Fibroblast of mammary gland (primary cell): ENCODE measurements around the gene PRKCQ.

Source experiments
- DNase-seq: peaks from one replicate; pipeline ENCODE4 v3.0.0-alpha.2; 2010; ENCODE audit warnings: low read depth
- H3K4me3 ChIP-seq: 2 replicates; pipeline ENCODE4 v1.5.1; 2011; ENCODE audit warnings: low read depth, mild to moderate bottlenecking, low read length, moderate library complexity; ENCODE audit not compliant: control insufficient read depth
- TF ChIP-seq, protein P1 (sequence below): conservative IDR thresholded peaks from 2 replicates; pipeline ENCODE4 v1.5.1; 2011; ENCODE audit warnings: low read depth, low read length, inconsistent platforms; ENCODE audit not compliant: control insufficient read depth, insufficient read depth

Gene PRKCQ

DNA sequence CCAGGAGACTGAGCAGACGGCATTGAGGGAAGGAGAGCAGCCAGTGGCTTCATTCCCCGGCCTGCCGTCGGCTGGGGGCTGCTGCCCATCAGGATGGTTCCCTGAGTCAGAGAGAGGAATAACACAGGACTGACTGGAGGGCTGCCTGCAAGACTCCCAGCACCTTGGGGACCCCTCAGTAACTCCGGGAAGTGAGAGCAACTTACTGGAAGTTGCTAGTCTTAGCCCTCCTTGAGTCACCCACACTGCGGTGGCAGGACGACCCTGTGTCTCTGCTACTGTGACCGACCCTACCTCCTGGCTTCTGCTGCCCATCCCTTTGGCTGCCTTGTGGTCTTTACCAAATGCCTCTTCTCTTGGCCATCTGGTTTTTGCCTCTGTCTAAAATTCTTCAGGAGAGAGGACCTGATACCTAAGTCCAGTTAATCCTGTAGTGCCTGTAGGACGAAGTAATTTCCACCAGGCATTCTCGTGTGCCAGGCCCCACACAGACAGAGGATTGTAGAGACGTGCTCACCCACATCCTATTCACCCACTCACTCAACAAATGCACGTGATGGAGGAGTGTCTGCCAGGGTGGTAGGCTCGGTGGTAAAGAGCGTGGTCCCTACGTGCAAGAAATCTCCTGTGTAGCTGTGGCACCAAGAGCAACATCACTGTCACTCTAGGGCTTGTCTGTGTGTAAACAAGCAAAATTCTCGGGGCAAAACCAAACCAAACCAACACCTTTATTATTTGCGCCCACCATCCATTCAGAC lies 156.5 kb downstream of the PRKCQ start:
- no peak for DNase-seq

DNA sequence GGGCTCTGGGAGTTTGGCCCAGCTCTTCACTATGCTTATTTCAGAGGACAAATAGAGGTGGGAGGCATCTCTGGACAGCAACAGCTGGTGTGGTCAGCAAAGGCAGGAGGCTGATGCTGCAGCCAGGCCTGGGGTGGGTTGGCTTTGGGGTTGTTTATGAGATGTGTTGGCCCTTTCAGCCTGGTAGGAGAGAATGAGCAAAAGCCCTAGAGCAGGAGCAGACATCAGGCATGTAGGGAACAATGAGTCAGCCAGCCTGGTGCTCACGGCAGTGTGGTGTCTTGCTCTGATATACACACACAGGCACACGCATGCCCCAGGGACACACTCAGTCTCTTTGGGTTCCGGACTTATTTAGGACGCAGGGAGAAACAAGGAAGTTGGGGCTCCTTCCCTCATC lies 157.1 kb downstream of the PRKCQ start:
- TF ChIP-seq, protein P1, sequence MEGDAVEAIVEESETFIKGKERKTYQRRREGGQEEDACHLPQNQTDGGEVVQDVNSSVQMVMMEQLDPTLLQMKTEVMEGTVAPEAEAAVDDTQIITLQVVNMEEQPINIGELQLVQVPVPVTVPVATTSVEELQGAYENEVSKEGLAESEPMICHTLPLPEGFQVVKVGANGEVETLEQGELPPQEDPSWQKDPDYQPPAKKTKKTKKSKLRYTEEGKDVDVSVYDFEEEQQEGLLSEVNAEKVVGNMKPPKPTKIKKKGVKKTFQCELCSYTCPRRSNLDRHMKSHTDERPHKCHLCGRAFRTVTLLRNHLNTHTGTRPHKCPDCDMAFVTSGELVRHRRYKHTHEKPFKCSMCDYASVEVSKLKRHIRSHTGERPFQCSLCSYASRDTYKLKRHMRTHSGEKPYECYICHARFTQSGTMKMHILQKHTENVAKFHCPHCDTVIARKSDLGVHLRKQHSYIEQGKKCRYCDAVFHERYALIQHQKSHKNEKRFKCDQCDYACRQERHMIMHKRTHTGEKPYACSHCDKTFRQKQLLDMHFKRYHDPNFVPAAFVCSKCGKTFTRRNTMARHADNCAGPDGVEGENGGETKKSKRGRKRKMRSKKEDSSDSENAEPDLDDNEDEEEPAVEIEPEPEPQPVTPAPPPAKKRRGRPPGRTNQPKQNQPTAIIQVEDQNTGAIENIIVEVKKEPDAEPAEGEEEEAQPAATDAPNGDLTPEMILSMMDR: no peak
- H3K4me3 ChIP-seq: no peak overlapping the region
- DNase-seq: no peak

More for the DNA sequence above, 156.5 kb downstream of the PRKCQ start:
- TF ChIP-seq, protein P1: no peak
- no peak overlapping the region for H3K4me3 ChIP-seq

DNA sequence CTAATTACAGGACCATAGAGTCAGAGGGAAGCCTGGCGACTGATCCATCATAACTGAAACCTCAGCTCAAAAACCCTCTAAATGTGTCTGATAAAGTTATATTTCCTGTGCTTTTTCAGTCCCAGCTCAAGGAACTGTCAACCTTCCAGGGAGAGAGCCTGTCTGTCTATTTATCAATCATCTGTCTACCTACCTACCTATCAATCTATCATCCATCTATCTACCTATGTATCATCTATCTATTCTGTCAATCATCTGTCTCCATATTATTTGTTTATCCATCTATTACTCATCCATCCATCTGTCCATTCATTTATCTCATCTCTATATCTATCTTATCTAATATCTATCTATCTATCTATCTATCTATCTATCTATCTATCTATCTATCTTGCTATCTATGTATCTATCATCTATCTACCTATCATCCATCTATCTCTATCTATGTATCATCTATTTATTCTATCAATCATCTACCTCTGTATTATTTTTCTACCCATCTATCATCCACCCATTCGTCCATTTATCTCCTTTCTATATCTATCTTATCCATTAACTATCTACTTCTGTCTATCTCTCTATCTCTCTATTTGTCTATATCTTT lies 161.4 kb downstream of the PRKCQ start:
- TF ChIP-seq, protein P1: no peak
- H3K4me3 ChIP-seq: no peak overlapping the region
- DNase-seq: no peak

DNA sequence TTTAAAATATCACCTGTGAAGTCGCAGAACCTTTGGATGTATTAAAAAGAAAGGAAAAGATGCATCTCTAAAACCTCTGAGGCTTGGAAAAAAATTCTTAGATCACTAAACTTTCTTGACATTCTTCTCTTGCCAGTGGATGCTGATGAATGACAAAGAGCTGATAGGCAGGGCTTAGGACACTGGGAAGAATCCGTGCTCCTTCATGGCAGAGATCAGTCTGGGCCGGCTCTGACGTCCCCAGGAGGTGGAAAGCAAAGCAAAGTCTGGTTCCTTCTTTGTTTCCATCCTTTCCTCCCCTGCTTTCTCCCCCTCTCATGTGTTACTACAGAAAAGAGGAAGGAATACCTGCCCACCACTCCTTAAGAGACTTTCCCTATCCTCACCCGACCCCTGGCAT lies 161.9 kb downstream of the PRKCQ start:
- no peak overlapping the region for H3K4me3 ChIP-seq
- TF ChIP-seq, protein P1: no peak
- no peak for DNase-seq

DNA sequence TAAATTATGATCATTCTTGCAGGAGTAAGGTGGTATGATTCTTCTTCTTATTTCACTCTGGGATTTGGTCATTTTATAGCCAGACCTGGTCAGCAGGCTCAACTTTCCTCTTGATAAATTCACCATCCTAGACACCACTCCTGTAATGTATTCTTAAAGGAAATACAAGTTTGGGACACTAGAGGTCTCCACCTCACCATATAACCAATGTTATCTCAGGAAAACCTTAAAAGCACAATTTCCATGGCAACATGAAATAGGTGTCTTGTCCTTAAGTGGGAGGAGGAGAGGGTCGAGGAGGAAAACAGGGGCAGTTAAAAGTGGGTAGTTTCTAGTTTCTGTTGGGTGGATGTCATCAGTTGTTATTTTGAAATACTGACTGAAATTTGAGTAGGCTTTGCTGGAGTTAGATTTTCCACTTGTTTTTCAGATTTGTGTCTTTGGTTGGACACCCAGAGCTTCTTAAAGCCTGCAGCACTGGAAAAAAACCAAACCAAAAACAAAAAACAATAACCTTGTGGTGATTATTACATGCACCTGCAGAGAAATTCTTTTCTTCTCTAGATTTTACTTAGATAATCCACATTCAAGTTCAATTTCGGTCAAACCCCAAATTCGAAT lies 163.1 kb downstream of the PRKCQ start:
- peak; percentile 59 for DNase-seq
- TF ChIP-seq, protein P1: peak; percentile 75

DNA sequence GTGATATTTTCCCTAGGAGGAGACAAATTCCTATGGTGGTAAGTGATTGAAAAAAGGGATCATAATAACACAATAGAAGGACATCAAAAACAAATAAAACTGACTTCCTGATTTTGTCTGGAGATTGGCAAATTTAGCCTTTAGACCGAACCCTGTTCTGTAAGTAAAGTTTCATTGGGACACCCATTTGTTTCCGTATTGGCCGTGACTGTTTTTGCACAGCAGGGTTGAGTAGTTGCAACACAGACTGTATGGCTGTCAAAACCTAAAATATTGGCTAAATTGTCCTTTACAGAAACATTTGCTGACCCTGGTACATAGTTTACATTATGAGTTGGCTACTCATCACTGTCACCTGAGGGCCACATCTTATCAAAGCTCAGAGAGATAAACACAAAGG lies 168.6 kb downstream of the PRKCQ start:
- TF ChIP-seq, protein P1: no peak
- no peak for DNase-seq
- H3K4me3 ChIP-seq: no peak overlapping the region

More for the DNA sequence above, 163.1 kb downstream of the PRKCQ start:
- no peak overlapping the region for H3K4me3 ChIP-seq
